Dedifferentiated amniotic fluid mesenchymal stem cell (primary cell): ENCODE results near the gene CMIP.

Source experiments
- DNase-seq: peaks from one replicate; pipeline ENCODE4 v3.0.0-alpha.2; 2016; ENCODE audit errors: extremely low spot score

Gene CMIP

GRCh38 chr16:81637336-81638235 is 193.0 kb downstream of the CMIP start:
- DNase-seq = no peak

DNA sequence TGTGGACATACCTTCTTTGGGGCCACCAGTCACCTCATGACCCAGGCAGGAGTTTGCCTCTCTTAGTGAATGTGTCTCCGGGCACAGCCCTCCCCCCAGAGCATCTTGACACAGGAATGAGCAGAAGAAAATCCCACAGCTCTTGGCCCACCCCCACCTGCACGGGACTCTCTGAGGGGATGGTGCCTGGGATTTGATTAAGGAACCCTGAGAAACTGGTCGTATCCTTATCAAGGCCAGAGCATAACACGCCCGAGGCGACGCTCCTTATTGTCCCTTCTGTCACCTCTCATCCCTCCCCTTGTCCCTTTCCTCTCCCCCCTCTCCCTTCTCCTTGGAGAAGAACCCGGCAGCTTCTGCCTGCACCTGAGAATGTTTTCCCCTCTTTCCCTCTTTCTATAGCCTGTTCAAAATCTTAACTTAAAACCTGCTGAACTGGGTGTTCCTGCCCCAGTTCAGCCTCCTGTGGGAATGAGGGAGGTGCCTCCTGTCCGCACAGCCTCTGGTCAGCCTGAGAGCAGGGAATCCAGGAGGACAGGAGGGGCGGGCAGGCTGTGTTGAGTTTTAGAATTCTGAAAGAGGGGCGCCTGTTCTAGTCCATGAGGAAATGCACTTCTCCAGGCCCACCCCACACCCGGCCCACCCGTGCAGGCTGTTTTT is 193.8 kb downstream of the CMIP start:
- DNase-seq = no peak

DNA sequence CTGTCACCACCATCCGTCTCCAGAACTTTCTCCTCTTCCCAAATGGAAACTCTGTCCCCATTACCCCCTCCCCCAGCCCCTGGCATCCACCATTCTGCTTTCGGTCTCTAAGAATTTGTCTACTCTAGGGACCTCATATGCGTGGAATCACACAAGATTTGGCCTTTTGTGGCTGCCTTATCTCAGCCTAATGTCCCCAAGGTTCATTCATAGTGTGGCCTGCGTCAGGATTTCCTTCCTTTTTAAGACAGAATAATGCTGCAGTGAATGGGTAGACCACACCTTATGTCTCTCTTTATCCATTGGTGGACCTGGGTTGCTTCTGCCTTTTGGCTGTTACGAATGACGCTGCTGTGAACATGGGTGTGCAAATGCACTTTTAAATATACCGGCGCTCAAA is 194.7 kb downstream of the CMIP start:
- DNase-seq = no peak

DNA sequence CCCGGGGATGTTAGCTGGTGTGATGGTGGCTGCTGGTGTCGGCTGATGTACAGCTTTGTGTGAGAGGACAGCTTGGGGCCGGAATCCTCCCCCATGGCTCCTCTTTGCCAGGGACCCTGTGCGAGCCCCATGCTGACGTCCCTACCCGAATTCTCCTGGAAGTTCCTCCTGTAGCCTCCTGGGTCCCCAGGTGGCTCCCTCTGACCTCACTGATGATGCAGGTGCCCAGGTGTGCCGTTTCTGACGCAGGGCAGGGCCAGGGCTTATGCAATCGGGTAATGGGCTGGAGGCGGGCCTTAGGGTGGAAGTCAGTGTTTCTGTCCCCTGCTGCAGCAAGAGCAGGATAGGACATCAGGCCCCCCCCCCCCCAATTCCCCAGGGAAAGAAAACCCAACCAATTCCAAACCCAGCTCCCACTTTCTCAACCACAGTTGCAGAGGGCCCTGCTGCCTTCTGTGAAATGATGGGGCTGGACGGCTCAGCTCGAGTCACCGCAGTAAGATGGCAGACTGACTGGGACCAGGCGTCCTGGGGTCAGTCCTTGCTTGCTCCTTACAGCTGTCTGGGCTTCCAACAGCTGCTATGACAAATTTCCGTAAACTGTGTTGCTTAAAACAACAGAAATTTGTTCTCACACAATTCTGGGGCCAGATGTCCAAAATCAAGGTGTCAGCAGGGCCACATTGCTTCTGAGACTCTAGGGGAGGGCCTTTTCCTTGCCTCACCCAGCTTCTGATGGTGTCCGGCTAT is 195.5 kb downstream of the CMIP start:
- DNase-seq = no peak

- DNase-seq = no peak
Observed at GRCh38 chr16:81640681-81641070, 196.1 kb downstream of the CMIP start.

- DNase-seq = no peak
Observed at GRCh38 chr16:81641395-81642106, 196.9 kb downstream of the CMIP start.

GRCh38 chr16:81642107-81642436 is 197.5 kb downstream of the CMIP start:
- no peak for DNase-seq

DNA sequence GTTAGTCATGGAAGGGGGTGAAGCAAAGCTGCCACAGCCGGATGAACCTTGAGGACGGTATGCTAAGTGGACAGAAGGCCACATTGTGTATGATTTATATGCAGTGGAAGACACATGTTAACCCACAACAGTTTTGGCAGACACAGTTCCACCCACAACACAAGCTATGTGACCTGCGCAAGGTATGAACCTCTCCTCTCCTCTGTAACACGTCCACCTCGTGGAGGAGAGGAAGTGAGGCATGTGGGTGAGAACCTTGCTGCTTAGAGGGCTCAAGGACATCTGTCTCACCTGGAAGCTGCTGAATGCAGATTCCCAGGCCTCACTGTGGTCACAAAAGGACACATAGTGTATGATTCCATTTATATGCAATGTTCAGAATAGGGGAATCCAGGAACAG is 198.3 kb downstream of the CMIP start:
- DNase-seq = no peak

- DNase-seq = peak; percentile 21
Observed at GRCh38 chr16:81645266-81645694, 200.7 kb downstream of the CMIP start.

- no peak for DNase-seq
Observed at GRCh38 chr16:81645925-81646324, 201.3 kb downstream of the CMIP start.

GRCh38 chr16:81646561-81646960 is 202.0 kb downstream of the CMIP start:
- DNase-seq = peak; percentile 80

DNA sequence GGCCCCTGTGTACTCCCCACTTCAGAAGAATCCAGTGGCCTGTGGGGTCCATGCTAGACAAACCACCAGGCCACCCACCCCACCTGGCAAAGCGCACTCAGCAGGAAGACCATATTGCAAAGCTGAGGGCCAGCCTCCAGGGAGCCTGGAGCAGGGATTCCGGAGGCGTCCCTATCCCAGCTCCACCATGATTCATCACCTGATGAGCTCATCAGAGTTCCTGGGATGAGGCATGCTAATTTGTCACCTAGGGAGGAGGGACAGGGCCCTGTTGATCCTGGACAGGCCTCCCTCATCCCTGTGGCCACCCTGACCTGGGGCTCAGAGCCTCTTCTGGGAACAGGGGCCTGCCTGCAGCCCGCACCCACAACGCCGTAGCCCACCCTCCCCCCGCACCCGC is 202.9 kb downstream of the CMIP start:
- DNase-seq = no peak

- no peak for DNase-seq
Observed at GRCh38 chr16:81649561-81650184, 205.1 kb downstream of the CMIP start.

GRCh38 chr16:81650281-81650680 is 205.7 kb downstream of the CMIP start:
- DNase-seq = no peak

- DNase-seq = no peak
Observed at GRCh38 chr16:81650982-81651562, 206.5 kb downstream of the CMIP start.

DNA sequence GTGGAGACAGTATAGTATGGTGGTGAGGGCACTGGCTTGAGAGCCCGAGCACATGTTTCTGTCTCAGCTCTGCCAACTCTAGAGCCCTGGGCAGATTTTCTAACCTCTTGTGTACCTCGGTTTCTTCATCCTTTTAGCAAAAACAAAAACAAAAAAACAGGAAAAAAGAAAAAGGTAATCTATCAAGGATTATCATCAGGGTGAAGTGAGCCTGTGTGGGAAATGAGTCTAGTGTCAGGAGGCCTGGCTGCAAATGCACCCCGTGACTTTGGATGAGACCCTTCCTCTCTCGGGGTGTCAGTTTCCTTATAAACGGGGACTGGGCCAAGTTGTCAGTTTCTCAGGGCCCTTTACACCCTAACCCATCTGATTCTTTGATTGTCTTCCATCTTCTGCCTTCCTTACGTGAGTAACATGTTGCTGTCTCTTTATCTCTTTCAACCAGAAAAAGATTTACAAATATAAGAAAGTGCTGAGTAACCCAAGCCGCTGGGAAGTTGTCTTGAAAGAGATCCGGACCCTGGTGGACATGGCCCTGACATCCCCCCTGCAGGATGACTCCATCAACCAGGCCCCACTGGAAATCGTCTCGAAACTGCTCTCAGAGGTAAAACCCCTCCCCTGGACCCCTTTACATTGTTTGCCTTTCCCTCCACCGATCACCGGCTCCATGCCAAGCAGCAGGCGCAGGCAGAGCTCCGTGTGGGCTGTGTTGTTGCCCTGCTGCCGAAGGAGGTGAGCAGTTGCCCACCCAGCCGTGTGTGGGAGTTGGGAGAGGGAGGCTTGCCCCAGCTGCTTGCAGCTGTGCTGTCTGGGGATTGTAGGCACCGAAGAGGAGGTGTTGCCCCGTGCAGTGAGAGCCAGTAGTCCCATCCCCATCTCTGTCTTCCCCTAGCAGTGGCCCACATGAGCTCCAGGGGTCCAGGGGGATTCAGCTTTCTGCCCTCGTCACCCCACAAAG is 207.4 kb downstream of the CMIP start:
- no peak for DNase-seq

DNA sequence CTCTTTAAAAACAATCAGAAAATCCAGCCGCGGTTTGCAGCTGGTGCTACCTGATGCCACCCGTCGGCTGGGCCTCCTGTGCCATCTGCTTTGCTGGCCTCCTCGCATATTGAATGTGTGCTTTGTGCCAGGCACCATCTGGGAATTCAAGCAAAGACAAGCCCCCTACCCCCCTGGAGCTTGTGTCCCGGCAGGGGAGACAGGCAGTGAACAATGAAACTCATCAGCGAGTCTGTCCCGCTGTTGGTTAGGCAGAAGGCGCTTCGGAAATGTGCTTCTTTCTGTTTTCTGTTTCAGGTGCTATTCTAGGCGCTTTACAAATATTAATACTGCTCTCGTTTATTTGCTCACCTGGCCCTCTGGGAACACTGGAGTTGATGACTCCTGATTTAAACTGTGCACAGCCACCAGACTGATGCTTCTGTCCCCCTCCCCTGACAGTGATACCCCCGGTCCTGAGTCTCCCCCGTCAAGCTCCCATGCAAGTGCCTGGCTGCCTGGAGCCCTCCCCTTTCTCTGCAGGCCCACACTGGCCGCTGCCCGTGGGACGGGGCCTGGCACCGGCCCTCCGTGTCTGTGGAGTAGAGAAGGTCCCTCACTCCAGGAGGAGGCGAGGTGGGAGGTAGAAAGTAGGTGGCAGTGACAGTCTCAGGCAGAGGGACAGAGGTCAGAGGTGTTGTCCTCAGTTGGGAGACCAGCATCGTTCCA is 208.3 kb downstream of the CMIP start:
- no peak for DNase-seq

- no peak for DNase-seq
Observed at GRCh38 chr16:81654346-81654745, 209.7 kb downstream of the CMIP start.

DNA sequence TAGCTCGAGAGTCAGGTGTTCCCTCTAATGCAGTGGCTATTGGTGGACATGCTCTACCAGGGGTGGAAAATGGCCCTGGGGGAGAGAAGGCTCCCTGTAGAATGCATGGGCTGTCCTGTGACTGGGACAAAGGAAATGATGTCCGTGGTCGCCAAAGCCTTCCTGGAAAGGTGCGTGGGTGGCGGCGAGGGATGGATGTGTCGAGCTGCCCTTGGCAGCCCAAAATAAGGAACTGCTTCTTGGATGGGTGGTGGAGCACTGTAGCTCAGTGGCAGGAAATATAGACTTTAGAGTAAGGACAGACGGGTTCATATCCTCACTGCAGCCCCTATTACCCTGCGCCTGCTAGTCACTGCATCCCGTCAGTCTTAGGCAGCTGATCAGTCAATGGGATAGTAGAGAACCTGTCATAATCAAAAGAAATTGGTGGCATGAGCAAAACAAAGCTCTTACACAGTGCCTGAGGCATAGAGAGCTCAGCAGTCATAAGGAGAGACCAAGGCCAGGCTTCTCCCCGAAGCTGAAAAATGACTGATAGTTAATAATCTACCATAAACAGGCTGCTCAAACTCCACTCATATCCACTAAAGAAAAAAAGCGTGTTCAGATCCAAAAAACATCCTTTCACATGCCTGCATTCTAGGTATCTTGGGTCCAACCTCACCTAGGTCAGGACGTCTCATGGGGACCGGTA is 211.0 kb downstream of the CMIP start:
- no peak for DNase-seq
